Smooth muscle cell (in vitro differentiated cells): ENCODE results near the gene SYNPR. TPM values are rescaled to one million over a fixed set of nuclear protein-coding genes. Genes with fewer than 3 reads are reported as not detected.

Experiments used
- DNase-seq: peaks from one replicate; lab custom pipeline; 2025; ENCODE audit not compliant: unreplicated experiment; lab: John Stamatoyannopoulos, UW
- H2AFZ ChIP-seq: fragments of 200-600 bp; sonication (generic); 2 replicates; pipeline ENCODE4 v1.6.0; 2016; ENCODE audit warnings: antibody characterized with exemption, low read depth, mild to moderate bottlenecking
- H3F3A ChIP-seq: fragments of 200-600 bp; sonication (generic); 2 replicates; pipeline ENCODE4 v1.6.0; 2017; ENCODE audit warnings: antibody characterized with exemption, low read depth
- H3K27ac ChIP-seq: fragments of 200-600 bp; sonication (generic); 2 replicates; pipeline ENCODE4 v1.5.1; 2016; ENCODE audit warnings: low read depth, mild to moderate bottlenecking
- H3K27me3 ChIP-seq: fragments of 200-600 bp; sonication (generic); 2 replicates; pipeline ENCODE4 v1.6.1; 2016; ENCODE audit warnings: low read depth, mild to moderate bottlenecking
- H3K36me3 ChIP-seq: fragments of 200-600 bp; sonication (generic); 2 replicates; pipeline ENCODE4 v1.5.1; 2016; ENCODE audit warnings: low read depth
- H3K4me1 ChIP-seq: fragments of 200-600 bp; sonication (generic); 2 replicates; pipeline ENCODE4 v1.5.1; 2016; ENCODE audit warnings: low read depth
- H3K4me2 ChIP-seq: fragments of 200-600 bp; sonication (generic); 2 replicates; pipeline ENCODE4 v1.6.0; 2016; ENCODE audit warnings: mild to moderate bottlenecking
- H3K4me3 ChIP-seq: fragments of 200-600 bp; sonication (generic); 2 replicates; pipeline ENCODE4 v1.5.1; 2016; ENCODE audit warnings: mild to moderate bottlenecking
- H3K79me2 ChIP-seq: fragments of 200-600 bp; sonication (generic); 2 replicates; pipeline ENCODE4 v1.6.0; 2016; ENCODE audit warnings: low read depth, mild to moderate bottlenecking
- H3K9ac ChIP-seq: fragments of 200-600 bp; sonication (generic); 2 replicates; pipeline ENCODE4 v1.6.0; 2016; ENCODE audit warnings: low read depth
- H3K9me3 ChIP-seq: fragments of 200-600 bp; sonication (generic); replicated peaks from 2 replicates; pipeline ENCODE4 v1.5.1; 2016; ENCODE audit warnings: low read depth
- H4K20me1 ChIP-seq: fragments of 200-600 bp; sonication (generic); 2 replicates; pipeline ENCODE4 v1.6.0; 2016; ENCODE audit warnings: low read depth
- CTCF ChIP-seq: fragments of 200-600 bp; sonication (generic); IDR thresholded peaks from 2 replicates; pipeline ENCODE4 v1.5.1; 2017; ENCODE audit warnings: borderline replicate concordance, mild to moderate bottlenecking, antibody characterized with exemption; ENCODE audit not compliant: insufficient read depth, poor library complexity, severe bottlenecking
- WGBS: methylation state at CpG from one replicate; pipeline ENCODE4 v1.1.7; 2016; ENCODE audit warnings: low lambda C conversion rate; 5-methylcytosine and 5-hydroxymethylcytosine counted together
- polyA plus RNA-seq: library from polyadenylated mRNA; unstranded; fragments of >200 nt; fragmentation: Nextera tagmentation; extraction: Ambion mirVana; gene quantifications from 2 replicates; pipeline ENCODE4 v1.2.1, GENCODE V29; 2016
- total RNA-seq: library from RNA; depleted of rRNA; stranded (reverse); fragments of >200 nt; gene quantifications from 2 replicates; pipeline ENCODE4 v1.2.3, GENCODE V29; 2014

The SYNPR gene
- total and polyA plus RNA-seq, 2 experiments from 2014 or later: not detected

- no peak overlapping the region for H3K4me3 ChIP-seq
- no peaks in the 10 kb centered on the region for H4K20me1 ChIP-seq
- no peak overlapping the region for H3K27ac ChIP-seq
- WGBS: 100% methylated on average over 1 of the region's 1 CpG
- H3K9me3 ChIP-seq: no peaks in the 10 kb centered on the region
- no peaks in the 10 kb centered on the region for H3K36me3 ChIP-seq
- no peak overlapping the region for H3K9ac ChIP-seq
- H3K4me1 ChIP-seq: no peaks in the 10 kb centered on the region
- TF ChIP-seq CTCF: no peak
- no peaks in the 10 kb centered on the region for H3K79me2 ChIP-seq
- H3F3A ChIP-seq: no peaks in the 10 kb centered on the region
- no peak overlapping the region for H2AFZ ChIP-seq
- H3K27me3 ChIP-seq: no peaks in the 10 kb centered on the region
- H3K4me2 ChIP-seq: no peak overlapping the region
- DNase-seq: no peak
Measured at GRCh38 chr3:63513791-63514190, 235.7 kb downstream of the SYNPR start.

- no peaks in the 10 kb centered on the region for H4K20me1 ChIP-seq
- H3K4me2 ChIP-seq: no peak overlapping the region
- no peaks in the 10 kb centered on the region for H3K79me2 ChIP-seq
- no peaks in the 10 kb centered on the region for H3K27me3 ChIP-seq
- no peaks in the 10 kb centered on the region for H3K36me3 ChIP-seq
- DNase-seq: no peak
- no peak overlapping the region for H2AFZ ChIP-seq
- H3K4me1 ChIP-seq: no peaks in the 10 kb centered on the region
- WGBS: 86% methylated on average over 4 of the region's 4 CpGs
- no peak overlapping the region for H3K27ac ChIP-seq
- H3K4me3 ChIP-seq: no peak overlapping the region
- no peak for TF ChIP-seq CTCF
- H3K9me3 ChIP-seq: no peaks in the 10 kb centered on the region
- no peaks in the 10 kb centered on the region for H3F3A ChIP-seq
- H3K9ac ChIP-seq: no peak overlapping the region
Measured at GRCh38 chr3:63514678-63515077, 236.6 kb downstream of the SYNPR start.

GRCh38 chr3:63519426-63519825 lies 241.3 kb downstream of the SYNPR start:
- no peak overlapping the region for H3K4me2 ChIP-seq
- no peaks in the 10 kb centered on the region for H3K4me1 ChIP-seq
- TF ChIP-seq CTCF: no peak
- H3K27ac ChIP-seq: no peak overlapping the region
- 83% methylated on average over 3 of the region's 3 CpGs for WGBS
- H3K9me3 ChIP-seq: no peaks in the 10 kb centered on the region
- H3K27me3 ChIP-seq: peaks cover 3% of the 10 kb centered on the region
- DNase-seq: no peak
- H3K9ac ChIP-seq: no peak overlapping the region
- no peak overlapping the region for H2AFZ ChIP-seq
- H3F3A ChIP-seq: no peaks in the 10 kb centered on the region
- no peaks in the 10 kb centered on the region for H3K36me3 ChIP-seq
- H3K79me2 ChIP-seq: no peaks in the 10 kb centered on the region
- no peaks in the 10 kb centered on the region for H4K20me1 ChIP-seq
- no peak overlapping the region for H3K4me3 ChIP-seq

GRCh38 chr3:63521657-63522056 lies 243.5 kb downstream of the SYNPR start:
- Histone ChIP-seq H3K4me3 (no peak overlapping the region), H3F3A (no peaks in the 10 kb centered on the region), H3K9ac (no peak overlapping the region), H2AFZ (no peak overlapping the region), H3K79me2 (no peaks in the 10 kb centered on the region), H3K36me3 (no peaks in the 10 kb centered on the region), H4K20me1 (no peaks in the 10 kb centered on the region), H3K27ac (no peak overlapping the region), H3K27me3 (peaks cover 12% of the 10 kb centered on the region), H3K4me1 (no peaks in the 10 kb centered on the region), H3K9me3 (no peaks in the 10 kb centered on the region), H3K4me2 (no peak overlapping the region)
- 100% methylated on average over 1 of the region's 1 CpG for WGBS
- no peak for TF ChIP-seq CTCF
- DNase-seq: no peak
